Psoas muscle (tissue), 8 donors: ENCODE measurements around the gene SEC14L1. TPM values are rescaled to one million over a fixed set of nuclear protein-coding genes. Genes with fewer than 3 reads are reported as not detected.

Experiments
- ATAC-seq, 4 donors: fragments of 200-7000 bp; cut with Tn5 transposase; one replicate each; pipeline ENCODE4 v1.9.1; 2020; ENCODE audit warnings: moderate library complexity in 3 of 4, mild to moderate bottlenecking in 2 of 4
- DNase-seq, 2 donors: peaks; one replicate each; pipeline ENCODE4 v3.0.0-alpha.2; 2020
- H3K27ac ChIP-seq: fragments of 200-600 bp; one replicate; pipeline ENCODE4 v1.8.0; 2022
- H3K27me3 ChIP-seq, 3 donors: fragments of 200-600 bp in 1 of 3; one replicate each; pipeline versions ENCODE4 v1.6.1 to v1.8.0; 2013 to 2022; ENCODE audit warnings: low read length in 2 of 3, mild to moderate bottlenecking in 2 of 3, moderate library complexity in 1 of 3; ENCODE audit not compliant: insufficient read depth in 3 of 3
- H3K36me3 ChIP-seq, 2 donors: fragments of 200-600 bp in 1 of 2; one replicate each; pipeline versions ENCODE4 v1.6.1 to v1.8.0; 2013 to 2022; ENCODE audit warnings: low read depth in 1 of 2, mild to moderate bottlenecking in 1 of 2, moderate library complexity in 1 of 2; ENCODE audit not compliant: insufficient read depth in 1 of 2
- H3K4me1 ChIP-seq: fragments of 200-600 bp; one replicate; pipeline ENCODE4 v1.8.0; 2022
- H3K4me3 ChIP-seq: fragments of 200-600 bp; one replicate; pipeline ENCODE4 v1.8.0; 2022; ENCODE audit warnings: mild to moderate bottlenecking
- H3K9me3 ChIP-seq: fragments of 200-600 bp; one replicate; pipeline ENCODE4 v1.8.0; 2022
- WGBS, 3 donors: extraction: QIAGEN DNeasy Blood & Tissue Kit; methylation state at CpG; one replicate each; pipeline versions ENCODE4 v1.1.6 to v1.1.7; 2013; 5-methylcytosine and 5-hydroxymethylcytosine counted together
- intact Hi-C, 2 donors: fragments of 100-400 bp; cut with DNase I; formaldehyde crosslinking; loops; one replicate each; pipeline versions ENCODE4 v1.11.0 to v1.14.2; 2022
- polyA plus RNA-seq, 3 donors: library from polyadenylated mRNA; stranded (reverse); fragments of 200-250 nt; gene quantifications; one replicate each; pipeline ENCODE4 v1.2.3, GENCODE V29; 2013
- total RNA-seq, 4 donors: library from RNA; stranded (reverse); fragmentation: NEBNext Ultra II Directional in 2 of 4; extraction: Animal tissue kit (Norgen Biotek cat#: 25700) in 2 of 4; gene quantifications; one replicate each; pipeline versions ENCODE4 v1.2.1 to v1.2.4, GENCODE V29; 2021 to 2023
- TF ChIP-seq, protein P1 (sequence below): fragments of 200-600 bp; IDR thresholded peaks from one replicate; pipeline ENCODE4 v1.8.0; 2022; ENCODE audit warnings: antibody characterized with exemption
- donor health status: healthy with polysubstance abuse.
- donor health status: DM: no; HTN: no; CAD: no; lungs with moderate emphysema.
- donor health status: Bipolar disorder and iron deficiency.
- donor health status: healthy.
- donor health status: DM: yes; HTN: yes; CAD: no.
- donor health status: DM: no; HTN: no; CAD: no.
- donor health status: DM: no; HTN: no; CAD: no.
- donor health status: DM: yes; HTN: yes; CAD: no.

SEC14L1 gene
- total and polyA plus RNA-seq, 7 donors: 38.6 to 98.9 (median 69.1) TPM

- no peaks in the 10 kb centered on the region for H3K9me3 ChIP-seq
- WGBS, 3 donors: 52 to 72% (median 53%) methylated on average over 3 of the region's 3 CpGs
- H3K4me1 ChIP-seq: peaks cover 4% of the 10 kb centered on the region
These were observed 52.9 kb downstream of the SEC14L1 start for GRCh38 chr17:77193653-77194052.

GRCh38 chr17:77194179-77194578 lies 53.4 kb downstream of the SEC14L1 start:
- H3K27me3 ChIP-seq: no peaks in the 10 kb centered on the region
- no peak overlapping the region for H3K4me3 ChIP-seq
- H3K4me1 ChIP-seq: no peaks in the 10 kb centered on the region
- H3K27ac ChIP-seq: no peak overlapping the region
- no peak for ATAC-seq
- WGBS, 3 donors: 93 to 97% (median 95%) methylated on average over 7 of the region's 7 CpGs
- DNase-seq: no peak
- no peaks in the 10 kb centered on the region for H3K9me3 ChIP-seq
- intact Hi-C loops: no loop called here
- peaks cover 7 to 83% of the 10 kb centered on the region in 2 donors for H3K36me3 ChIP-seq
- TF ChIP-seq, protein P1, sequence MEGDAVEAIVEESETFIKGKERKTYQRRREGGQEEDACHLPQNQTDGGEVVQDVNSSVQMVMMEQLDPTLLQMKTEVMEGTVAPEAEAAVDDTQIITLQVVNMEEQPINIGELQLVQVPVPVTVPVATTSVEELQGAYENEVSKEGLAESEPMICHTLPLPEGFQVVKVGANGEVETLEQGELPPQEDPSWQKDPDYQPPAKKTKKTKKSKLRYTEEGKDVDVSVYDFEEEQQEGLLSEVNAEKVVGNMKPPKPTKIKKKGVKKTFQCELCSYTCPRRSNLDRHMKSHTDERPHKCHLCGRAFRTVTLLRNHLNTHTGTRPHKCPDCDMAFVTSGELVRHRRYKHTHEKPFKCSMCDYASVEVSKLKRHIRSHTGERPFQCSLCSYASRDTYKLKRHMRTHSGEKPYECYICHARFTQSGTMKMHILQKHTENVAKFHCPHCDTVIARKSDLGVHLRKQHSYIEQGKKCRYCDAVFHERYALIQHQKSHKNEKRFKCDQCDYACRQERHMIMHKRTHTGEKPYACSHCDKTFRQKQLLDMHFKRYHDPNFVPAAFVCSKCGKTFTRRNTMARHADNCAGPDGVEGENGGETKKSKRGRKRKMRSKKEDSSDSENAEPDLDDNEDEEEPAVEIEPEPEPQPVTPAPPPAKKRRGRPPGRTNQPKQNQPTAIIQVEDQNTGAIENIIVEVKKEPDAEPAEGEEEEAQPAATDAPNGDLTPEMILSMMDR: no peak

More at GRCh38 chr17:77193653-77194052, 52.9 kb downstream of the SEC14L1 start:
- no peaks in the 10 kb centered on the region for H3K27me3 ChIP-seq
- H3K4me3 ChIP-seq: no peak overlapping the region
- ATAC-seq (no peak), DNase-seq (no peak)
- intact Hi-C loops: no loop called here
- TF ChIP-seq, protein P1: no peak
- peaks cover 7 to 78% of the 10 kb centered on the region in 2 donors for H3K36me3 ChIP-seq
- H3K27ac ChIP-seq: no peak overlapping the region

DNA sequence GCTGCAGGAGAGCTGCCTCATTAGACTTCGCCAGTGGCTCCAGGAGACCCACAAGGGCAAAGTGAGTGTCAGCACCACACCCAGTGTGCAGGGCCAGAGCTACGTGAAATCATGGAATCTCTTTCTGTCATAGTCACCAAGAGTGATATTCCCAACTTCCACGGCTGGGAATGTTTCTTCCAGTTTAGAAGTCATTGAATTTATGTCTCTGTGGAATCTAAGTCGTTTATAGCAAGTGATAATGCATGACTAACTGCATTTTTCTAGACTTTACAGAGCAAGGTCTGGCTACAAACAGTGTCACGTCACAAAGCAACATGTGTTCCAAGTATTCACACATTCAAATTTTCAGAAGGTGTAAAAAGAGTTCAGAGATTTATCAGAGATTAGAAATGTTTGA lies 55.5 kb downstream of the SEC14L1 start:
- ATAC-seq (no peak), DNase-seq (no peak)
- Histone ChIP-seq H3K27me3 (no peaks in the 10 kb centered on the region), H3K27ac (no peak overlapping the region), H3K9me3 (no peaks in the 10 kb centered on the region), H3K36me3 (peaks cover 9 to 99% of the 10 kb centered on the region in 2 donors), H3K4me1 (no peaks in the 10 kb centered on the region), H3K4me3 (no peak overlapping the region)
- TF ChIP-seq, protein P1: no peak
- WGBS, 3 donors: 65 to 80% (median 70%) methylated on average over 5 of the region's 5 CpGs
- intact Hi-C loops: no loop called here

DNA sequence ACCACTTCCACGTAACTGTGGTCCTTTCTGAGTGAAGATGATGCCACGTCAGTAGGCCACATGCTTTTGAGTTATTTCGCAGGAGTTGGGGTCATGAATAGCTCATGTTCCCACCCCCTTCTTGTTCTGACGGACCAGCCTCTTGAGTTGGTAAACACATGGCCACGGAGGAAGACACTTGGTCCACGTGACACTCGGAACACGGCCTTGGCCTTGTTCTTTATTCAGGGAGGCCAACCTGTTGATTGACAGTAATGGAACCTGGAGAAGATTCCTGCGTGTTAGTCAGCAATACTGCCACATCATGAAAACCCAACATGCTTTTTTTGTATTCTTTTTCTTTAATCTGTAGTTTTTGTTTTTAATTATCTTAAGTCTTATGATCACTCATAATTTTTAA lies 56.3 kb downstream of the SEC14L1 start:
- H3K9me3 ChIP-seq: no peaks in the 10 kb centered on the region
- TF ChIP-seq, protein P1: no peak
- no peak overlapping the region for H3K27ac ChIP-seq
- H3K4me3 ChIP-seq: no peak overlapping the region
- DNase-seq (no peak), ATAC-seq (peak in 3 of 4 donors; percentile 44 to 63 (median 47))
- H3K4me1 ChIP-seq: no peaks in the 10 kb centered on the region
- H3K27me3 ChIP-seq: no peaks in the 10 kb centered on the region
- H3K36me3 ChIP-seq: peaks cover 9 to 99% of the 10 kb centered on the region in 2 donors
- 53 to 76% (median 55%) methylated on average over 9 of the region's 9 CpGs for WGBS, 3 donors
- intact Hi-C loops: no loop called here

- intact Hi-C loops: no loop called here
- TF ChIP-seq, protein P1: no peak
- WGBS, 3 donors: 17 to 45% (median 21%) methylated on average over 10 of the region's 10 CpGs
- Histone ChIP-seq H3K4me1 (no peaks in the 10 kb centered on the region), H3K4me3 (no peak overlapping the region), H3K27ac (peak overlapping the region; percentile 13), H3K9me3 (no peaks in the 10 kb centered on the region), H3K36me3 (peaks cover 11 to 100% of the 10 kb centered on the region in 2 donors), H3K27me3 (no peaks in the 10 kb centered on the region)
- peak in 1 of 2 donors; percentile 70 for DNase-seq
- ATAC-seq: peak in 3 of 4 donors; percentile 46 to 79 (median 74)
These were observed 59.9 kb downstream of the SEC14L1 start for GRCh38 chr17:77200711-77201110.
